Nucleus accumbens (tissue), 56 donors: ENCODE measurements around the gene HNRNPDL.
A peak's percentile ranks its signal among the peaks of the same experiment; 100 is the strongest.
"Not testable (repeated sequence)": the region's sequence is repeated elsewhere in the genome, so short reads cannot be mapped to it uniquely, and the experiment has no call there.

Experiments used
- DNase-seq, 56 donors: peaks; one replicate each; lab custom pipeline; 2025; lab: John Stamatoyannopoulos, UW

The HNRNPDL gene

DNA sequence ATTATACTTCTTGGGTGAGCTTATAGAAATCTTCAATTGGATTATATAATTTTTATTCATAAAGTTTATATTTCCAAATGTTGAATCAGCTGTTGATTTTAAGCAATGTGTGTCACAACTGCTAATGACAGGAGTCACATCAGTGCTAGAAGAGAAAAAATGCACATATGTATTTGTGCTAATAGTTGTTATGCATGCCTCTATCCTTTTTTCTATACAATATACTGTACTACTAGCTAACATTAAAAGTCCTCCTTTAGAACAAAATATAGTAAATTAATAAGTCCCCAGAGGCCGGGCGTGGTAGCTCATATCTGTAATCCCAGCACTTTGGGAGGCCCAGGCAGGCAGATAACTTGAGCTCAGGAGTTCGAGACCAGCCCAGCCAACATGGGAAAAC lies 32.7 kb downstream of the HNRNPDL start:
- DNase-seq: no peak

DNA sequence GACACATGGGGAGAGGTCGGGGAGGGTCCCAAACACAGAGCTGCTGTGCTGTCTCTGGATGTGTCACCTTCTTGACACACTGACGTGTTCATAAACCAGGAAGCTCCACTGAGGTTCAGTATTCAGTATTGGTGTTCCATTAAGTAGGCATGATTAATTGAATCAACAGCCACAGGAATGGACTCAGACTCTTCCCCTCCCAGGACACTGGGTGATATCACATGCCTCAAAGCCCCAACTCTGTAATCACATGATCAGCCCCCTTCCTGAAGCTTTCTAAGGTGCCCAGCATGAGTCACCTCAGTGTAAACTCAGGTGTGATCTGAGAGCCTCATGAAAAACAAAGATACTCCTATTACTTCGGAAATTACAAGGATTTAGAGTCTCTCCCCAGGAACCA lies 35.4 kb downstream of the HNRNPDL start:
- DNase-seq: no peak

DNA sequence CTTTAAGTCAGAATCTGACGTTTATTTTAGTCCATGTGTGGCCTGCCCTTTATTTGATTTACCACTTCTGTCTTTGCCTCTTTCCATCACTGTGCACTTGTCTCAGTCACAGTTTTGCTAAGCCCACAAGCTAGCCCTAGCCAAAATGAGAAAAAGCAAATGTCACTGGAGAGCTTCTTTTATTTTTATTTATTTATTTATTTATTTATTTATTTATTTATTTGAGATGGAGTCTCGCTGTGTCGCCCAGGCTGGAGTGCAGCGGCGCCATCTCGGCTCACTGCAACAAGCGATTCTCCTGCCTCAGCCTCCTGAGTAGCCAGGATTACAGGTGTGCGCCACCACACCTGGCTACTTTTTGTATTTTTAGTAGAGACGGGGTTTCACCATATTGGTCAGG lies 40.2 kb downstream of the HNRNPDL start:
- DNase-seq: not testable (repeated sequence)

DNA sequence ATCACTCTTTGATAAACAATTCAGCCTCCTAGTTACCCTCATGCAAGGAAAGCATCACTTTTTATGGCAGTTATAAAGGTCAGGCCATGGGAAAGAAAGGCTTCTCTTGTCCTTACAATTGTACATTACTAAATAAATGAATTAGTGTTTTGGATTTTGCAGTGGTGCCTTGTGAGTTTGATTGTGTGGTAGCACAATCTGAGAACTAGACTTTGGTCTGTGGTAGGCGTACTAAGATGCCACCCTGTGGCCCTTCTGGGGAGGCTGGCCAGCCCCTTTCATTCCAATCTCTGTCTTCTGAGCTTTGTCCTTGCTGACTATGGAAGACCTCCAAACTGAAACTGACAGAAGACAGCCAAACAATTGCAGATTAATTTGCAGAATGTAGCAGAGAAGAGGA lies 41.9 kb downstream of the HNRNPDL start:
- DNase-seq: peak in 1 of 56 donors; percentile 12

DNA sequence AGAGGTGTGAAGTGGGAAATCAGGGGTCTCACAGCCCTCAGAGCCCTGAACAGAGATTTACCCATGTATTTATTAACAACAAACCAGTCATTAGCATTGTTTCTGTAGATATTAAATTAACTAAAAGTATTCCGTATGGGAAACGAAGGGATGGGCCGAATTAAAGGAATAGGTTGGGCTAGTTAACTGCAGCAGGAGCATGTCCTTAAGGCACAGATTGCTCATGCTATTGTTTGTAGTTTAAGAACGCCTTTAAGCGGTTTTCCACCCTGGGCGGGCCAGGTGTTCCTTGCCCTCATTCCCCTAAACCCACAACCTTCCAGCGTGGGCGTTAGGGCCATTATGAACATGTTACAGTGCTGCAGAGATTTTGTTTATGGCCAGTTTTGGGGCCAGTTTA lies 44.0 kb downstream of the HNRNPDL start:
- DNase-seq: not testable (repeated sequence)

DNA sequence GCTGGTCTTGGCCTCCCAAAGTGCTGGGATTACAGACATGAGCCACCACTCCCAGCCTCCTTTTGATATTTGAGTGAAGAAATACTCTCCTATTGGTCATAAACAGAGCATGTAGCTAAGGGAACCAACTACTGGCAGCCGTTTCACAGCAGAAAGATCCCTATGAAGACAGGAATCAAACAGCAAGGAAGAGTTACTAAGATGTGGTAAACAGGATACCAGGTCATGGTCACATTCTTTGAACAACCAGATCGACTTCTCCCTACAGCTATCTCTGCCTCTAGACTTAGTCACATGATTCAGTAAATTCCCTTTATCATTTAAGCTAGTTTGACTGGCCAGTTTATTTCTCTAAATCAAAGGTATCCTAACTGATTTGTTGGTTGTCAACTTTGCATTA lies 47.5 kb downstream of the HNRNPDL start:
- DNase-seq: no peak

DNA sequence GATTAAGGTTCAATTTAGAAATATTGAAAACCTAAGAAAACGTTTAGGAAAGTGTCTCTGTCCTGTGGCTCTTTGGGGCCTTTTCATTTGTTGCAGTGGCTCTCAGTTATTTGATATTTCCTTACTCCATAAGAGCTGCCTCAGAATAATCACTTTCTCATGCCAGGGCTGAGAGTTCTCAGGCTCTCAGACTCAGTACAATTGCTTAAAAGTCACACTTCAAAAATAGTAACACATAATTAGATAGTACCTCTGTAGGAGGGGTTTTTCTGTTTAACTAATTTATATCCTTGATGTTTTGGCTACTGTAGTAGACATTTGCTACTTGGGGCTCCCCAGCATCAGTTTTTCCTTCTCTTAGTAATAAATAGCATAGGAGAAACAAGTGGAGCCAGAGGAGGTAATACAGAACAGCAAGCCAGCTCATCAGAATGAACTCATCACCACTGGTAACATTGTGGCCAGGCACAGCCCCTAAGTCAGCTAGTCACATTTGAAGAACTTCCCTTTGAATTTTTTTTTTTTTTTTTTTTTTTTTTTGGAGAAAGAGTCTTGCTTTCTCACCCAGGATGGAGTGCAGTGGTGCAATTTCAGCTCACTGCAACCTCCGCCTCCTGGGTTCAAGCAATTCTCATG lies 48.5 kb downstream of the HNRNPDL start:
- no peak for DNase-seq

DNA sequence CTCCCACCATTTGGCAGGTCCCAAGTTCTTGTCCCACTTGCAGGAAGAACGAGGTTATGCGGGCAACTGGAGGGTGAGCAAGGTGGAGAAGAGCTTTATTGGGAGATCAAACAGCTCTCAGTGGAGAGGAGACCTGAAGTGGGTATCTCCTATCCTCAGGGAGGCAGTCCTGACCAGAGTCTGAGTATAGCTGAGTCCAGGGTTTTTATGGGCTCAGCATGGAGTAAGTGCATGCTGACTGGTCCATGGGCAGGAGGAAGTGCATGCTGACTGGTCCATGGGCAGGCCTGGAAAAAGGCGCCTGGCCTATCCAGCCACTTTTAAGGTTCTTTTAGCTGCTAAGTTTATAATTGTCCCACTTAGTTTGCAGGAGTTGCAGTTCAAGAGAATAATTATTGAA lies 49.0 kb downstream of the HNRNPDL start:
- DNase-seq: no peak

DNA sequence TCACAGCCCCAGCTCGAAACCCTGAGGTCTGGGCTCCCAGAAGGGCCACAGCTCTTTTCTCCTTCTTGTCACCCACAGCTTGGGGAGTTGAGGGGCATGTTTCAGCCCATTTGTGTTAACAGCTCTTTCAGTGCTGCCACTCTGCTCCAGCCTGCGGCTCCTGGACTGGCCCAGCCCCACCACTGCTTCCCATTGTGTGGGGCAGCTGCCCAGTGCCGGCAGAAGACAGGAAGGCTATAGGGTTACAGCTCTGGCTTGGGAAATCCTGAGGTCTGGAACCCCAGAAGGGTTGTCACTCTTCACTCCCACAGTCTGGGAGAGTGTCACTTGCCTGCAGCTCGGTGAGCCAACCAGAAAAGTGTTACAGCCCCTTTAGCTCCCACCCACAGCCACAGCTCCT lies 49.4 kb downstream of the HNRNPDL start:
- no peak for DNase-seq

DNA sequence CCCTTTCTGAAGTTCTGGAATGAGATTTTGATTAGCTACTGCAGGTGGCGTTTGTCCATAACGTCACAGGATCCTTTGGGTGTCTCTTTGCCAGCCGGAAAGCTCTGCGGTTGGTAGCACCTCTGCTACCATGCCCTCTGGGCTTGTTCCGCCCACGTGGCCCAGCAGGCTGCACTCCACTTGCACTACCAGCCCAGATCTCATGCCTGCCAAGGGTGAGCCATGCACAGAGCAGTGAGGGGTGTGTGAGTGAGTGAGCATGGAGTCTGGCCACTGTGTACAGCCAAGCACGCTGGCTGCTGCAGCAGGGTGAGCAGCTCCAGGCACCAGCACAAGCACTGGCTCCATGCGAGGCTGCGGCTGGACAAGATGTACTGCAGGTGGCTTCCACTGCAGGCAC lies 49.9 kb downstream of the HNRNPDL start:
- DNase-seq: peak in 23 of 56 donors; percentile 3 to 40 (median 13)

DNA sequence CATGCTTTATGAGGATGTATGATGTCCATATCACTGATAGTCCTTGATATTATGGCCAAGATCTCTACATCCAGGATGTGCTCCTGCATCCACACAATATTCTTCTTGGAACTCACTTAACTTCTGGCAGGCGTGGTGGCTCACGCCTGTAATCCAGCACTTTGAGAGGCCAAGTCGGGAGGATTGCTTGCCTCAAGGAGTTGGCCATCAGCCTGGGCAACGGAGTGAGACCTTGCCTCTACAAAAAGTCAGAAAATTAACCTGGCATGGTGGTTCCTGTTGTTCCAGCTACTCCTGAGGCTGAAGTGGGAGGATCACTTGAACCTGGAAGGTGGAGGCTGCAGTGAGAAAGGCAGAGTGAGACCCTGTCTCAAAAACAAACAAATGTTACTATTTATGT lies 54.2 kb downstream of the HNRNPDL start:
- DNase-seq: no peak

DNA sequence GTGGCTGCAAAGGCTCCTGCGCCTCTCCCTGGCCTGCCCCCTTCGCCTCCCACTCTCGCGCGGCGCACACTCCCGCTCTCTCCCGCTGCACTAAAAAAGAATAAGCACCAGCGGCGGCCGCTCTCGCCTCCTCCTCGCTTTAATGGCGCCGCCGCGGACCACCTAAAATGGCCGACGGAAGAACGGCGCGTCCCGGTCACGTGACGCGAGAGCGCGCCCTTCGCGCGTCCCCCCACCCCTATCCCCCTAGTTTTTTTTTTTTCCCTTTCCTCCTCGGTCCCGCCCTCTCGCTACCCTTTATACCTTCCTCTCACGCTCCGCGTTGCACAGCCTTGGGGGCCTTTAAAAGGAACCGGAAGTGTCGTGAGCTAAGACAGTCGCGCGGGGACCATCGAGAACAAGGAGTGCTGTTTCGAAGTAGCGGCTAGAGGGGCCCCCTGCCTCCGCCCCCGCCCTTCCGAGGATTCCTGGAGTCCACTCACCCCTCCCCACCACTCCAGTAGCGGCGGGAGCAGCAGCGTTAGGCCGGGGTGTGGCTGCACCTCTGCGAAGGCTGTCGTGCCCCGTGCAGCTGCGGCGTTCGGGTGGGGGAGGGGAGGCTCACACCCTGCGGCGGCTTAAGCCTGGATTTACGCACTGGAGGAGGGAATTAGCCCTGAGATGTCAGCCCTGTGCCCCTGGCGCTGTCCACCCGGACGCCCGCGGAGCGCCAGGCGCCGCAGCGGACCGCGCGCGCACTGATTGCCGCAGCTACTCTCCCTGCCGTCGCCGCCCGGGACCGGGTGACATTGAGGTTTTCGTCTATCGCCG lies 56.2 kb downstream of the HNRNPDL start, which contains the start of gene HNRNPD:
Gene HNRNPD, minus strand, starts transcription at position 176 of the 810 bp plus-strand sequence. CDS start 313 bp downstream, outside the sequence.
- DNase-seq: peak; percentile 81 to 98 (median 96)

DNA sequence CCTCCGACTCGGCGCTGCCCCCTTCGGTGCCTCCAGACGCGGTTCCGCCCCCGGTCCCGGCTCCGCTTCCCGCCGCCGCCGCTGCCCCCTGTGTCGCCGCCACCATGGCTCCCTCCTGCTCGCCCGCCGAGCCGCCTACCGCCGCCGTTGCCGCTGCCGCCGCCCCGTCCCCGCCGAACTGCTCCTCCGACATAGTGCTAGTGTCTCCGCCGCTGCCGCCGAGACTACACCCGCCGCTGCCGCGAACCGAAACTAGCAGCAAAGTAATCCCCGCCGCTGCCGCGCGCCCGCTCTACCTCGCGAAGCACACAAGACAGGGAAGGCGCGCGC lies 56.8 kb downstream of the HNRNPDL start:
- peak in 6 of 56 donors; percentile 40 to 69 (median 58) for DNase-seq
